Measurements from ENCODE around the gene HOXA3. TPM values are rescaled to one million over a fixed set of nuclear protein-coding genes. Genes with fewer than 3 reads are reported as not detected.

Gene HOXA3
- total RNA-seq = not detected

GRCh38 chr7:27151931-27152815, at the start of gene HOXA3:
Gene HOXA3 (minus strand): TSS chr7:27152583. CDS start chr7:27110640, 41,943 bp downstream.
- DNase-seq = no peak

- DNase-seq = no peak
These were observed 49.2 kb upstream of the HOXA3 start for GRCh38 chr7:27201580-27202017.

GRCh38 chr7:27200761-27201579, 48.6 kb upstream of the HOXA3 start:
- no peak for DNase-seq

- no peak for DNase-seq
These were observed 47.7 kb upstream of the HOXA3 start, which contains the start of gene HOXA13 for GRCh38 chr7:27199849-27200760. Gene HOXA13 (minus strand): TSS chr7:27200091. CDS start chr7:27200077, 14 bp downstream.

GRCh38 chr7:27198871-27199801, 46.8 kb upstream of the HOXA3 start:
- no peak for DNase-seq

- no peak for DNase-seq
These were observed 45.9 kb upstream of the HOXA3 start for GRCh38 chr7:27198138-27198841.

- no peak for DNase-seq
These were observed 45.0 kb upstream of the HOXA3 start for GRCh38 chr7:27197137-27198042.

- DNase-seq = peak; percentile 85
These were observed 43.9 kb upstream of the HOXA3 start for GRCh38 chr7:27196287-27196767.

- DNase-seq = no peak
These were observed 42.5 kb upstream of the HOXA3 start for GRCh38 chr7:27194686-27195379.

- DNase-seq = no peak
These were observed 41.6 kb upstream of the HOXA3 start for GRCh38 chr7:27194002-27194352.

GRCh38 chr7:27193335-27194001, 41.1 kb upstream of the HOXA3 start:
- no peak for DNase-seq

- no peak for DNase-seq
These were observed 40.4 kb upstream of the HOXA3 start for GRCh38 chr7:27192546-27193334.

GRCh38 chr7:27191833-27192545, 39.6 kb upstream of the HOXA3 start:
- DNase-seq = no peak

- DNase-seq = no peak
These were observed 38.9 kb upstream of the HOXA3 start for GRCh38 chr7:27191161-27191731.

- DNase-seq = no peak
These were observed 37.8 kb upstream of the HOXA3 start for GRCh38 chr7:27189997-27190748.
